Measurements from ENCODE around the gene STATH. TPM values are rescaled to one million over a fixed set of nuclear protein-coding genes. Genes with fewer than 3 reads are reported as not detected.

Gene STATH, protein sequence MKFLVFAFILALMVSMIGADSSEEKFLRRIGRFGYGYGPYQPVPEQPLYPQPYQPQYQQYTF
- total RNA-seq: not detected in 2 replicates

DNA sequence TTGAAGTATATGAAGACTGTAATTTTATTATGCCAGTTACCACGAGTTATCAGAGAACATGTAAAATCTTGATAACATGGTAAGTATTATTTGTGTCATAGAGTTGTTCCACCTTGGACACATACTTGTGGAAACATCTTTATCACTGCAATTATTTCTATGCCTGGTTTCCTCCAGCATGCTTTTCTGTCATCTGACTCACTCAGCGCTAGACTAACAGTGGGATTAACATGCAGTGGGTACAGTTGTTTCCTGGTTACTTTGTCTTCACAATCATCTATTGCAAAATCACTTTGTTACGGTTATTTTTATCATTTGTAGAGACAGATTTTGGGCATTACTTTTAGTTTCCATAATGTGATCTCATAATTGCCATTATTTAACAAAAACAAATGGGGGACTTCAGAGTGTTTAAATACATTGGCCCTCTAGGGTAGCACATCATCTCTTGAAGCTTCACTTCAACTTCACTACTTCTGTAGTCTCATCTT is at the start of gene STATH:
STATH (plus strand) TSS at position 441 of the 491 bp plus-strand sequence. CDS start 2,472 bp downstream, outside the sequence.

GRCh38 chr4:69965628-69966027 is 30.1 kb upstream of the STATH start, which contains the start of gene CSN2:
TSS of gene CSN2 (minus strand) at chr4:69965728. CDS start at chr4:69960995, 4,733 bp downstream.

GRCh38 chr4:70028159-70028558 is 32.4 kb downstream of the STATH start, which contains the start of gene HTN3:
TSS of gene HTN3 (plus strand) at chr4:70028459. CDS start at chr4:70030741, 2,282 bp downstream.

GRCh38 chr4:70050138-70050537 is 54.4 kb downstream of the STATH start, which contains the start of gene HTN1:
TSS of gene HTN1 (plus strand) at chr4:70050438. CDS start at chr4:70053077, 2,639 bp downstream.

Other genes starting within 250 kb of the STATH start
- gene SULT1B1, start 235.3 kb upstream of the STATH start, total RNA-seq: 1.0 and 3.4 TPM in 2 replicates
- gene SULT1E1, start 135.8 kb upstream of the STATH start, total RNA-seq: 4.6 and 4.9 TPM in 2 replicates
- not detected in 2 replicates for gene CSN1S1, start 64.9 kb upstream of the STATH start, total RNA-seq
- gene CSN2, start 30.2 kb upstream of the STATH start, total RNA-seq: not detected in 2 replicates
- gene HTN3, start 32.5 kb downstream of the STATH start, total RNA-seq: not detected in 2 replicates
- gene HTN1, start 54.5 kb downstream of the STATH start, total RNA-seq: not detected in 2 replicates
- gene PRR27, start 158.3 kb downstream of the STATH start, total RNA-seq: not detected in 2 replicates
- gene ODAM, start 199.8 kb downstream of the STATH start, total RNA-seq: not detected in 2 replicates
- gene FDCSP, start 230.2 kb downstream of the STATH start, total RNA-seq: 0.67 TPM in 1 of 2 replicates, not detected in the other
- not detected in 2 replicates for gene CSN3, start 246.6 kb downstream of the STATH start, total RNA-seq